GM12878 (cell line): Measurements from ENCODE around the gene BCL10. TPM values are rescaled to one million over a fixed set of nuclear protein-coding genes. Genes with fewer than 3 reads are reported as not detected.

Experiments used
- ATAC-seq: fragments of 200-7000 bp; cut with Tn5 transposase; 3 replicates; pipeline ENCODE4 v1.9.1; 2020; ENCODE audit warnings: mild to moderate bottlenecking, moderate library complexity
- BruUV-seq: library from RNA; stranded (reverse); fragments of 400-500 nt; replicated peaks from 2 replicates; lab custom pipeline; 2021; lab: Mats Ljungman, UMichigan
- CTCF ChIA-PET: fragments of 300-600 bp; sonication (Branson Sonifier 250); formaldehyde crosslinking; extraction: SDS; loops from one replicate; lab custom pipeline; 2021; ENCODE audit warnings: inconsistent platforms; lab: Yijun Ruan, JAX
- POLR2A ChIA-PET: fragments of 350-600 bp; formaldehyde crosslinking; extraction: SDS; loops from one replicate; lab custom pipeline; 2021; ENCODE audit warnings: inconsistent platforms; lab: Charles Lee
- RAD21 ChIA-PET: fragments of 300-600 bp; sonication (Branson Sonifier 250); formaldehyde crosslinking; loops from one replicate; lab custom pipeline; 2023; ENCODE audit warnings: antibody characterized with exemption; ENCODE audit not compliant: unreplicated experiment; lab: Charles Lee
- SMC1A ChIA-PET: fragments of 300-600 bp; sonication (Branson Sonifier 250); formaldehyde crosslinking; loops from one replicate; lab custom pipeline; 2023; ENCODE audit not compliant: unreplicated experiment, uncharacterized antibody; lab: Charles Lee
- DNase-seq: peaks from one replicate; pipeline ENCODE4 v3.0.0-alpha.2; 2011; ENCODE audit warnings: low read depth, low spot score
- FAIRE-seq: peaks from 3 replicates; lab custom pipeline; 2011; peaks lifted over from hg19 to GRCh38; lab: Jason Lieb, UNC
- H2AFZ ChIP-seq: 2 replicates; pipeline ENCODE4 v1.6.0; 2011; ENCODE audit warnings: low read depth, low read length, control low read depth; ENCODE audit not compliant: control insufficient read depth
- H3K27ac ChIP-seq: 2 replicates; pipeline ENCODE4 v1.5.1; 2011; ENCODE audit warnings: control low read depth; ENCODE audit not compliant: control insufficient read depth, insufficient read depth
- H3K27me3 ChIP-seq, 2 experiments: replicated peaks in 1 of 2; 2 replicates each; pipeline versions ENCODE4 v1.6.0 to v1.6.1; 2011; ENCODE audit warnings: low read length in 1 of 2; ENCODE audit not compliant: control insufficient read depth in 2 of 2, insufficient read depth in 2 of 2
- H3K36me3 ChIP-seq, 2 experiments: 2 replicates each; pipeline ENCODE4 v1.5.1; 2011; ENCODE audit warnings: low read length in 1 of 2; ENCODE audit not compliant: control insufficient read depth in 2 of 2, insufficient read depth in 2 of 2
- H3K4me1 ChIP-seq: 2 replicates; pipeline ENCODE4 v1.6.1; 2011; ENCODE audit warnings: mild to moderate bottlenecking, low read length, moderate library complexity, mixed read lengths; ENCODE audit not compliant: control insufficient read depth, insufficient read depth
- H3K4me2 ChIP-seq: 2 replicates; pipeline ENCODE4 v1.6.0; 2011; ENCODE audit warnings: control low read depth; ENCODE audit not compliant: control insufficient read depth, insufficient read depth
- H3K4me3 ChIP-seq: fragments of 200-600 bp; sonication (generic); 2 replicates; pipeline ENCODE4 v1.5.1; 2016
- H3K79me2 ChIP-seq: 2 replicates; pipeline ENCODE4 v1.6.0; 2011; ENCODE audit warnings: low read length; ENCODE audit not compliant: control insufficient read depth, insufficient read depth
- H3K9ac ChIP-seq: 2 replicates; pipeline ENCODE4 v1.8.0; 2011; ENCODE audit warnings: low read length, control low read depth, mixed read lengths; ENCODE audit not compliant: control insufficient read depth, insufficient read depth
- H3K9me3 ChIP-seq: replicated peaks from 3 replicates; pipeline ENCODE4 v1.5.1; 2011; ENCODE audit warnings: mild to moderate bottlenecking, low read length; ENCODE audit not compliant: control insufficient read depth, insufficient read depth
- H4K20me1 ChIP-seq: 2 replicates; pipeline ENCODE4 v1.6.0; 2011; ENCODE audit not compliant: control insufficient read depth, insufficient read depth
- ATF7 ChIP-seq: fragments of 450-650 bp; IDR thresholded peaks from 2 replicates; pipeline ENCODE4 v1.6.1; 2016; ENCODE audit warnings: low read depth, mild to moderate bottlenecking
- ESRRA ChIP-seq: IDR thresholded peaks from 2 replicates; pipeline ENCODE4 v1.6.1; 2012; ENCODE audit warnings: mild to moderate bottlenecking, low read length, improper control_type of control experiment
- FOXK2 ChIP-seq: fragments of 450-650 bp; IDR thresholded peaks from 2 replicates; pipeline ENCODE4 v1.6.1; 2017; ENCODE audit warnings: mild to moderate bottlenecking, moderate library complexity
- JUNB ChIP-seq: IDR thresholded peaks from 2 replicates; pipeline ENCODE4 v1.6.1; 2016; ENCODE audit warnings: antibody characterized with exemption, mild to moderate bottlenecking
- LARP7 ChIP-seq: fragments of 450-650 bp; IDR thresholded peaks from 2 replicates; pipeline ENCODE4 v1.6.1; 2017; ENCODE audit warnings: mild to moderate bottlenecking
- YY1 ChIP-seq: IDR thresholded peaks from 2 replicates; pipeline ENCODE4 v1.6.1; 2011; ENCODE audit warnings: low read depth, mild to moderate bottlenecking, low read length
- WGBS: methylation state at CpG from one replicate; pipeline ENCODE4 v1.1.6; 2016; ENCODE audit warnings: low lambda C conversion rate; ENCODE audit not compliant: insufficient replicate concordance, insufficient coverage; ENCODE audit errors: missing lambda C conversion rate; 5-methylcytosine and 5-hydroxymethylcytosine counted together
- in situ Hi-C: fragments of 300-500 bp; cut with MboI; formaldehyde crosslinking; loops from 9 replicates; pipeline ENCODE4 v1.14.3; 2018; ENCODE audit warnings: mixed read lengths
- intact Hi-C: fragments of 100-400 bp; cut with micrococcal nuclease; formaldehyde crosslinking; loops from one replicate; pipeline ENCODE4 v1.14.2; 2022; ENCODE audit not compliant: unreplicated experiment
- polyA plus RNA-seq, 11 experiments: library from polyadenylated mRNA; depleted of rRNA in 4 of 11; unstranded in 6 of 11; stranded (reverse) in 5 of 11; fragments of >200 nt; fragmentation: Nextera tagmentation in 4 of 11; fragmentation: Illumina TruSeq in 1 of 11; extraction: Ambion mirVana in 4 of 11; extraction: Trizol in 1 of 11; gene quantifications; 1 replicate in 1 of 11; 2 replicates in 10 of 11; pipeline versions ENCODE4 v1.2.1 to v1.2.3, GENCODE V29; 2011 to 2016; ENCODE audit warnings: inconsistent platforms in 2 of 11, missing spikeins in 2 of 11, low read depth in 1 of 11
- total RNA-seq, 4 experiments: library from RNA; depleted of rRNA in 3 of 4; stranded (reverse); fragments of >200 nt in 3 of 4; fragmentation: Illumina TruSeq in 1 of 4; extraction: Trizol in 1 of 4; gene quantifications; 2 replicates each; pipeline versions ENCODE4 v1.2.1 to v1.2.3, GENCODE V29; 2013 to 2021
- TF ChIP-seq, protein P1 (sequence below): IDR thresholded peaks from 2 replicates; pipeline ENCODE4 v1.6.1; 2011; ENCODE audit warnings: borderline replicate concordance, low read depth, mild to moderate bottlenecking, moderate library complexity, low read length; ENCODE audit not compliant: insufficient read depth, poor library complexity, severe bottlenecking
- TF ChIP-seq, protein P2 (sequence below): IDR thresholded peaks from 2 replicates; pipeline ENCODE4 v1.6.1; 2012; ENCODE audit warnings: low read depth, low read length, improper control_type of control experiment
- TF ChIP-seq, protein P3 (sequence below): IDR thresholded peaks from 2 replicates; pipeline ENCODE4 v1.6.1; 2012; ENCODE audit warnings: mild to moderate bottlenecking, low read depth, low read length
- TF ChIP-seq, protein P4 (sequence below): IDR thresholded peaks from 2 replicates; pipeline ENCODE4 v1.6.1; 2011; ENCODE audit warnings: borderline replicate concordance, low read depth, mild to moderate bottlenecking, moderate library complexity, mixed read lengths, low read length; ENCODE audit not compliant: insufficient read depth; ENCODE audit errors: extremely low read length
- TF ChIP-seq, protein P5 (sequence below): IDR thresholded peaks from 2 replicates; pipeline ENCODE4 v1.6.1; 2012; ENCODE audit warnings: low read depth, low read length, improper control_type of control experiment
- TF ChIP-seq, protein P6 (sequence below): fragments of 450-650 bp; IDR thresholded peaks from 2 replicates; pipeline ENCODE4 v1.6.1; 2017; ENCODE audit warnings: antibody characterized with exemption, mild to moderate bottlenecking, moderate library complexity

The BCL10 gene
- total and polyA plus RNA-seq, 10 of the 15 experiments (the other 5 are each of a cell fraction or from before 2014, with no cell fraction given) = 10.6 to 35.2 (median 19.5) TPM

DNA sequence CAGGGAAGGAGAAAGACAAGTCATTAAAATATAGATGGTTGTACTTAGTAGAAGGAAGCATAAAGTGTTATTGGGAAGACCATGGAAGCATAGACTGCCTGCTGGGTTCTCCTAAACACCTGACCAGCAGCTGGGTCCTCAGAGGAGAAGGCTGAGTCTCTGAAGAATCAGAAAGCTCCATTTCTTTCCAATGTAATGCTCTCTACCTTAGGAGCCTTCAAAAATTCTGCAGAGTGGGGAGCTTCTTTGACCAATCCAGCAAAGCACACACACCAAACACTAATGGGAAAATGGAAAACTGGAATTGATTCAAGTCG is 21.1 kb upstream of the BCL10 start (continued):
- no peak for TF ChIP-seq FOXK2
- TF ChIP-seq, protein P1, sequence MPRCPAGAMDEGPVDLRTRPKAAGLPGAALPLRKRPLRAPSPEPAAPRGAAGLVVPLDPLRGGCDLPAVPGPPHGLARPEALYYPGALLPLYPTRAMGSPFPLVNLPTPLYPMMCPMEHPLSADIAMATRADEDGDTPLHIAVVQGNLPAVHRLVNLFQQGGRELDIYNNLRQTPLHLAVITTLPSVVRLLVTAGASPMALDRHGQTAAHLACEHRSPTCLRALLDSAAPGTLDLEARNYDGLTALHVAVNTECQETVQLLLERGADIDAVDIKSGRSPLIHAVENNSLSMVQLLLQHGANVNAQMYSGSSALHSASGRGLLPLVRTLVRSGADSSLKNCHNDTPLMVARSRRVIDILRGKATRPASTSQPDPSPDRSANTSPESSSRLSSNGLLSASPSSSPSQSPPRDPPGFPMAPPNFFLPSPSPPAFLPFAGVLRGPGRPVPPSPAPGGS = no peak

DNA sequence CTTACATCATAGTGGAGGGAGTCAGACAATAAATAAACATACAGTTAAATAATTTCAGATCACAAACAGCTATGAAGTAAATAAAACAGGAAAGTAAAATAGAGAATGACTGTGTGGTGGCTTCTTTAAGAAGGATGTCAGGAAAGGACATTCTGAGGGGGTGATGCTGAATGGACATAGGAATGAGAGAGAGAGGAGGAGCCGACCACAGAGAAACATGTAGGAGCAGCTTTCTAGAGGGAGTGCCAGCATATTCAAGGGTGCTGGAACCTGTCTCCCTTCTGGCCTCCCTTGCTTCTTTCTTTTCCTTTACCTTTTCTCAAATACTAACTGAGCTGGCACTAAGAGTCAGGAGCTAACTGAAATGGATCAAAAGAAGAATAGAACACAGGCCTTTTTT is 20.5 kb upstream of the BCL10 start:
- ChIA-PET POLR2A (interaction anchor here (1.8 kb wide), 1 partner anchor 20 kb away, joined by 11 read pairs; the partner anchor contains the start of gene BCL10), CTCF (interaction anchor here (0.9 to 3.4 kb wide), 5 partner anchors 11 to 723 kb away, joined by 3 to 13 read pairs (median 3); partner anchors contain the start of genes BCL10, C1orf52 and CTBS), SMC1A (interaction anchor here (0.6 to 1.3 kb wide), 3 partner anchors 16 to 128 kb away, joined by 3 to 9 read pairs (median 3); partner anchors contain the start of gene BCL10), RAD21 (interaction anchor here (1.3 kb wide), 1 partner anchor 352 kb away, joined by 3 read pairs; no protein-coding TSS in a partner anchor)
- no peaks in the 10 kb centered on the region for H3K27me3 ChIP-seq
- no peaks in the 10 kb centered on the region for H4K20me1 ChIP-seq
- DNase-seq (no peak), ATAC-seq (no peak), FAIRE-seq (no peak)
- no peak overlapping the region for H3K9ac ChIP-seq
- BruUV-seq = no TSS peak
- intact Hi-C loops (no loop called here), in situ Hi-C loops (no loop called here)
- H3K36me3 ChIP-seq = no peaks in the 10 kb centered on the region
- H2AFZ ChIP-seq = no peak overlapping the region
- H3K4me3 ChIP-seq = no peak overlapping the region
- WGBS = 91% methylated on average over 1 of the region's 1 CpG
- H3K4me1 ChIP-seq = peaks cover 6% of the 10 kb centered on the region
- no peak overlapping the region for H3K4me2 ChIP-seq
- no peaks in the 10 kb centered on the region for H3K79me2 ChIP-seq
- no peaks in the 10 kb centered on the region for H3K9me3 ChIP-seq
- H3K27ac ChIP-seq = no peak overlapping the region
- TF ChIP-seq, protein P2, sequence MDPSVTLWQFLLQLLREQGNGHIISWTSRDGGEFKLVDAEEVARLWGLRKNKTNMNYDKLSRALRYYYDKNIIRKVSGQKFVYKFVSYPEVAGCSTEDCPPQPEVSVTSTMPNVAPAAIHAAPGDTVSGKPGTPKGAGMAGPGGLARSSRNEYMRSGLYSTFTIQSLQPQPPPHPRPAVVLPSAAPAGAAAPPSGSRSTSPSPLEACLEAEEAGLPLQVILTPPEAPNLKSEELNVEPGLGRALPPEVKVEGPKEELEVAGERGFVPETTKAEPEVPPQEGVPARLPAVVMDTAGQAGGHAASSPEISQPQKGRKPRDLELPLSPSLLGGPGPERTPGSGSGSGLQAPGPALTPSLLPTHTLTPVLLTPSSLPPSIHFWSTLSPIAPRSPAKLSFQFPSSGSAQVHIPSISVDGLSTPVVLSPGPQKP = no peak
- TF ChIP-seq LARP7 (no peak), ESRRA (no peak), JUNB (no peak), YY1 (no peak), ATF7 (no peak)
- TF ChIP-seq, protein P3, sequence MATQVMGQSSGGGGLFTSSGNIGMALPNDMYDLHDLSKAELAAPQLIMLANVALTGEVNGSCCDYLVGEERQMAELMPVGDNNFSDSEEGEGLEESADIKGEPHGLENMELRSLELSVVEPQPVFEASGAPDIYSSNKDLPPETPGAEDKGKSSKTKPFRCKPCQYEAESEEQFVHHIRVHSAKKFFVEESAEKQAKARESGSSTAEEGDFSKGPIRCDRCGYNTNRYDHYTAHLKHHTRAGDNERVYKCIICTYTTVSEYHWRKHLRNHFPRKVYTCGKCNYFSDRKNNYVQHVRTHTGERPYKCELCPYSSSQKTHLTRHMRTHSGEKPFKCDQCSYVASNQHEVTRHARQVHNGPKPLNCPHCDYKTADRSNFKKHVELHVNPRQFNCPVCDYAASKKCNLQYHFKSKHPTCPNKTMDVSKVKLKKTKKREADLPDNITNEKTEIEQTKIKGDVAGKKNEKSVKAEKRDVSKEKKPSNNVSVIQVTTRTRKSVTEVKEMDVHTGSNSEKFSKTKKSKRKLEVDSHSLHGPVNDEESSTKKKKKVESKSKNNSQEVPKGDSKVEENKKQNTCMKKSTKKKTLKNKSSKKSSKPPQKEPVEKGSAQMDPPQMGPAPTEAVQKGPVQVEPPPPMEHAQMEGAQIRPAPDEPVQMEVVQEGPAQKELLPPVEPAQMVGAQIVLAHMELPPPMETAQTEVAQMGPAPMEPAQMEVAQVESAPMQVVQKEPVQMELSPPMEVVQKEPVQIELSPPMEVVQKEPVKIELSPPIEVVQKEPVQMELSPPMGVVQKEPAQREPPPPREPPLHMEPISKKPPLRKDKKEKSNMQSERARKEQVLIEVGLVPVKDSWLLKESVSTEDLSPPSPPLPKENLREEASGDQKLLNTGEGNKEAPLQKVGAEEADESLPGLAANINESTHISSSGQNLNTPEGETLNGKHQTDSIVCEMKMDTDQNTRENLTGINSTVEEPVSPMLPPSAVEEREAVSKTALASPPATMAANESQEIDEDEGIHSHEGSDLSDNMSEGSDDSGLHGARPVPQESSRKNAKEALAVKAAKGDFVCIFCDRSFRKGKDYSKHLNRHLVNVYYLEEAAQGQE = no peak
- TF ChIP-seq, protein P4, sequence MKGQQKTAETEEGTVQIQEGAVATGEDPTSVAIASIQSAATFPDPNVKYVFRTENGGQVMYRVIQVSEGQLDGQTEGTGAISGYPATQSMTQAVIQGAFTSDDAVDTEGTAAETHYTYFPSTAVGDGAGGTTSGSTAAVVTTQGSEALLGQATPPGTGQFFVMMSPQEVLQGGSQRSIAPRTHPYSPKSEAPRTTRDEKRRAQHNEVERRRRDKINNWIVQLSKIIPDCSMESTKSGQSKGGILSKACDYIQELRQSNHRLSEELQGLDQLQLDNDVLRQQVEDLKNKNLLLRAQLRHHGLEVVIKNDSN = no peak
- TF ChIP-seq, protein P5, sequence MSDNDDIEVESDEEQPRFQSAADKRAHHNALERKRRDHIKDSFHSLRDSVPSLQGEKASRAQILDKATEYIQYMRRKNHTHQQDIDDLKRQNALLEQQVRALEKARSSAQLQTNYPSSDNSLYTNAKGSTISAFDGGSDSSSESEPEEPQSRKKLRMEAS = no peak
- TF ChIP-seq, protein P6, sequence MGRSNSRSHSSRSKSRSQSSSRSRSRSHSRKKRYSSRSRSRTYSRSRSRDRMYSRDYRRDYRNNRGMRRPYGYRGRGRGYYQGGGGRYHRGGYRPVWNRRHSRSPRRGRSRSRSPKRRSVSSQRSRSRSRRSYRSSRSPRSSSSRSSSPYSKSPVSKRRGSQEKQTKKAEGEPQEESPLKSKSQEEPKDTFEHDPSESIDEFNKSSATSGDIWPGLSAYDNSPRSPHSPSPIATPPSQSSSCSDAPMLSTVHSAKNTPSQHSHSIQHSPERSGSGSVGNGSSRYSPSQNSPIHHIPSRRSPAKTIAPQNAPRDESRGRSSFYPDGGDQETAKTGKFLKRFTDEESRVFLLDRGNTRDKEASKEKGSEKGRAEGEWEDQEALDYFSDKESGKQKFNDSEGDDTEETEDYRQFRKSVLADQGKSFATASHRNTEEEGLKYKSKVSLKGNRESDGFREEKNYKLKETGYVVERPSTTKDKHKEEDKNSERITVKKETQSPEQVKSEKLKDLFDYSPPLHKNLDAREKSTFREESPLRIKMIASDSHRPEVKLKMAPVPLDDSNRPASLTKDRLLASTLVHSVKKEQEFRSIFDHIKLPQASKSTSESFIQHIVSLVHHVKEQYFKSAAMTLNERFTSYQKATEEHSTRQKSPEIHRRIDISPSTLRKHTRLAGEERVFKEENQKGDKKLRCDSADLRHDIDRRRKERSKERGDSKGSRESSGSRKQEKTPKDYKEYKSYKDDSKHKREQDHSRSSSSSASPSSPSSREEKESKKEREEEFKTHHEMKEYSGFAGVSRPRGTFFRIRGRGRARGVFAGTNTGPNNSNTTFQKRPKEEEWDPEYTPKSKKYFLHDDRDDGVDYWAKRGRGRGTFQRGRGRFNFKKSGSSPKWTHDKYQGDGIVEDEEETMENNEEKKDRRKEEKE = no peak
